Fibroblast of the aortic adventitia (primary cell): ENCODE measurements around the gene FMNL2. TPM values are rescaled to one million over a fixed set of nuclear protein-coding genes. Genes with fewer than 3 reads are reported as not detected.
"Not testable (repeated sequence)": the region's sequence is repeated elsewhere in the genome, so short reads cannot be mapped to it uniquely, and the experiment has no call there.

Experiments
- DNase-seq: peaks from one replicate; pipeline ENCODE4 v3.0.0-alpha.2; 2010; ENCODE audit warnings: low read depth
- H3K4me3 ChIP-seq: 2 replicates; pipeline ENCODE4 v1.5.1; 2011; ENCODE audit warnings: low read depth, mild to moderate bottlenecking, control low read depth, low read length, moderate library complexity
- CTCF ChIP-seq: IDR thresholded peaks from 2 replicates; pipeline ENCODE4 v1.5.1; 2011; ENCODE audit warnings: mild to moderate bottlenecking, low read length, control low read depth, inconsistent platforms; ENCODE audit not compliant: insufficient read depth
- total RNA-seq: library from RNA; depleted of rRNA; stranded (reverse); fragments of >200 nt; gene quantifications from 2 replicates; pipeline ENCODE4 v1.2.3, GENCODE V29; 2012; ENCODE audit warnings: low replicate concordance

The FMNL2 gene
- total RNA-seq, 1 donor = 23.6 TPM

- H3K4me3 ChIP-seq = no peak overlapping the region
- TF ChIP-seq CTCF = no peak
- DNase-seq = peak; percentile 62
Observed at GRCh38 chr2:152380261-152381055, 45.5 kb downstream of the FMNL2 start.

- no peak overlapping the region for H3K4me3 ChIP-seq
- DNase-seq = no peak
- no peak for TF ChIP-seq CTCF
Observed at GRCh38 chr2:152383702-152384101, 48.7 kb downstream of the FMNL2 start.

GRCh38 chr2:152384992-152385391 is 50.0 kb downstream of the FMNL2 start:
- DNase-seq = no peak
- H3K4me3 ChIP-seq = no peak overlapping the region
- TF ChIP-seq CTCF = no peak

- no peak for DNase-seq
- no peak overlapping the region for H3K4me3 ChIP-seq
- no peak for TF ChIP-seq CTCF
Observed at GRCh38 chr2:152385650-152386049, 50.7 kb downstream of the FMNL2 start.

- no peak for TF ChIP-seq CTCF
- no peak overlapping the region for H3K4me3 ChIP-seq
- no peak for DNase-seq
Observed at GRCh38 chr2:152386266-152386665, 51.3 kb downstream of the FMNL2 start.

GRCh38 chr2:152387041-152387440 is 52.1 kb downstream of the FMNL2 start:
- peak; percentile 55 for DNase-seq
- no peak overlapping the region for H3K4me3 ChIP-seq

GRCh38 chr2:152388269-152388668 is 53.3 kb downstream of the FMNL2 start:
- not testable (repeated sequence) for H3K4me3 ChIP-seq, DNase-seq

More at GRCh38 chr2:152387041-152387440, 52.1 kb downstream of the FMNL2 start:
- TF ChIP-seq CTCF = no peak
